EL (cell line): ENCODE data around the gene REG4.

Experiments used
- DNase-seq: peaks from one replicate; pipeline ENCODE4 v3.0.0-alpha.2; 2016

The REG4 gene

GRCh38 chr1:119778886-119779560 is 32.2 kb downstream of the REG4 start:
- no peak for DNase-seq

DNA sequence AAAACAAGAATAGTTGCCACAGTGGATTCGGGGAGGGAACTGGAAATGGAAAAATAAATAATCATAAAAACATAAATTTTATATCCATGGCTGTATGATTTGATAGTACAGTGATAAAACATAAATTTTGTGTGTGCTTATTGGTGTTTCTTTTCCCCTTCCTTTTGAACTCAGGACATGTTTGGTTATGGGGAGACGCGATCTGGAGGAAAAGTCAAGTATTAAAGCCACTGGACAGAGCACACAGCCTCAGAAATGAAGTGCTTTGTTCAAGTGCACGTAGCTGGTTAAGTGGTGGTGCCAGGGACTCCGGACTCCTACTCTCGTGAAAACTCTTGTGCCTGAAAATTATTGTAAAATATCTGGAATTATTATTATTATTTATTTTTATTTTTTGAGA is 32.9 kb downstream of the REG4 start:
- no peak for DNase-seq

GRCh38 chr1:119774746-119775490 is 36.3 kb downstream of the REG4 start:
- DNase-seq, result no peak

GRCh38 chr1:119773711-119774241 is 37.5 kb downstream of the REG4 start:
- DNase-seq, result no peak

- no peak for DNase-seq
Observed at GRCh38 chr1:119772298-119772697, 39.0 kb downstream of the REG4 start.

DNA sequence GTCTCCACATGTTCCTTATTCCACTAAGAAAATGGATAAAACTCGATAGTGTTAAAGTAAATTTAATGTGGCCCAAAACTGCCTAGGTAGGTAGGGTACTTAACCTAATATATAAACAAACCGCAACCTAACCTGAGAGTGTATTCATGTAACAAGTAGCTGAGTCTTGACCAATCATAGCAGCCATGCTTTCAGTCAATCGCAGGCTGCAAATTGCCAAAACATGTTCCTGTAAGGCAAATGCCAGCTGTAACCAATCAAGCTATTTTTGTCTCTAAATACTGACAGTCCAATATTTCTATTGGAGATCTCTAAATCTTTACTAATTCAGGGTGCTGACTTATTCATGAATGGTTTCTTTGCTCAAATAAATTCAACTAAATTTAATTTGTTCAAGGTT is 39.5 kb downstream of the REG4 start:
- no peak for DNase-seq

DNA sequence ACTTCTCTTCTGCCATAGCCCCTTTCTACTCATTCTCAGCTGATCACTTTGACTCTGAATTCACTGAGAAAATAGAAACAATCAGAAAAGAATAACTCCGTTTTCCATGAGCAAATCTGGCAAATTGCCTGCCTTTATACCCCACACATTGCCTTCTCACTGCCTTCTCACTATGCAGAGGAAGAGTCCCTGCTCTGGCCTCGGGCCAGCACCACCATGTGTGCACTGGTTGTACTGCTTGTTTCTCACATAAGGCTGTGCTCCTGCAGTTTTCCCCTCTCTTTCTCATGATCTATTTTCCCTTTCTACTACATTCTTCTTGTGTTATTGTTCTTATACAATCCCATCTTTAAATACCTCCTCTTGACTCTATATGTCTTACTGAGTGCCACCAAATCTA is 40.2 kb downstream of the REG4 start:
- DNase-seq, result peak; percentile 13

GRCh38 chr1:119768778-119769177 is 42.5 kb downstream of the REG4 start, which contains the start of gene HMGCS2:
TSS of gene HMGCS2 (minus strand) at chr1:119768905. CDS start at chr1:119768844, 61 bp downstream.
- DNase-seq, result no peak

- no peak for DNase-seq
Observed at GRCh38 chr1:119767486-119767885, 43.8 kb downstream of the REG4 start.

DNA sequence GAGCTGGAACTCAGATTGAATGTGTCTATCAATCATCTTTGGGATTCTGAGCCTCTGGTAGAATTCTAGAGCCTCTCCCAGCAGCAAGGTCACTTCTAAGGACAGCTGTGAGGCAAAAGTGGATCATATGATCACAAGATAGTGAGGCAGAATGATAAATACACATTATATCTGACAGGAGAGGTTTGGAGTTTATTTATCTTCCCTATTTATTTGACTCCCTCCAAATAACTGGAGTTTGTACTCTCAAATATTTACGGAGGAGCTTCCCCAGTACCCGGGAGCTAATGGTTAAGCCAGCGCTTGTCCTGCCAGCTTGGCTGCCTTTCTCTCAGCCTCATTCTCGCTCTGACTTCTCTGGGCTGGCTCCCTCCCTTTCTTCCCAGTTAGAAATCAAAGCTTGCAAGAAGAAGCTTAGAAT is 44.9 kb downstream of the REG4 start:
- DNase-seq, result no peak

GRCh38 chr1:119764220-119764619 is 47.0 kb downstream of the REG4 start:
- DNase-seq, result no peak

GRCh38 chr1:119762953-119763352 is 48.3 kb downstream of the REG4 start:
- no peak for DNase-seq

DNA sequence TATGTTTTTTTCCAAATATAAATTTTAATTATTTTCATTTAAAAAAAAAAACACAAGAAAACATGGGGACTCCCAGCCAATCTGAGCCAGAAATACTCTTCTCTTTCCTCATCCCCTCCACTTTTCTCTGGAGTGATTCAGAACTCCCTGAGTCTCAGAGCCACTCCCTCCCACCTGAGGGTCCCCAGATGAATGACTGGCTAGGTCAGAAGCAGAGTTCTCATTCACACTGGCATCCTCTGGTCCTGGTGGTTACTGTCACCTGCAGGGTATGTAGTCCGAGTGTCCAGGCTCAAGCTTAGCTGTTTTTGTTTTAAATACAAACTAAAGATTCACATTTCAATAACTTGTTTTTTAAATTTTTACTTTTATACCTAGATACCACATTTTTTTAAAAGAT is 48.9 kb downstream of the REG4 start:
- no peak for DNase-seq

DNA sequence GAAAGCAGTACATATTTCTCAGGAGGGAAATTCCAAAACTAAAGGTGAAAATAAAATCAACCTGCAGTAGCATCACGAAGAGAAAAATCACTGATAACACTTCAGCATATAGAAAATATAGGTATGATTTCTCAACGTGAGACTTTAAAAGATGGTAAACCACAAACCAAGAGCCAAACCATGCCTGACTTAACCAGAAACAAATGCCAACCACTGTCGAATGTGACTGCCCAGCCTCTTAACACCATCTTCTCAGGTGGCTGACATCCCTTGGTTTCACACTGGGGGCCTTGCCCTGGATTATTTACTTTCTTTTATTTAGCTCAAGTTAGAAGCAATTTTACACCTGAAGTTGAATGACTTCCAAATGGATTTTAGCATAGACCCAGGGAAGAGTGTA is 52.7 kb downstream of the REG4 start:
- DNase-seq, result no peak

- DNase-seq, result no peak
Observed at GRCh38 chr1:119752592-119752991, 58.7 kb downstream of the REG4 start.

DNA sequence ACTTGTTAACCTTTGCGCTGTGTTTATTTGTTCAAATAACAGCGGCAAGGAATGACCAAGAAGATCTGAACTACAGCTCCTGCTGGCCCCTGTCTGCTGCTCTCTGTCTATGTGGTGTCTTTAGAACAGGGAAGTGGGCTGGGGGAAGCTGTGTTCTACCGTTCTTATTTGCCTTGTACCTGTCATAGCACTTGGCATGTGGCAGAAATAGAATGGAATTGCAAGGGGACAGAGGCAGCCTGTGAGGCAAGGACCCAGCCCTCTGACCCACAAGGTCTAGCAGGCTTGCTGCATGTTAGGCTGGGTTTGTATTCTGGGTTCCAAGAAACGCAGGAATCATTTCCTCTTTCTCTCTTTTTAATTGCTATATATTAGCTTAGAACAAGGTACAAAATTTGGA is 63.2 kb downstream of the REG4 start:
- DNase-seq, result no peak

GRCh38 chr1:119747451-119747850 is 63.8 kb downstream of the REG4 start:
- no peak for DNase-seq

DNA sequence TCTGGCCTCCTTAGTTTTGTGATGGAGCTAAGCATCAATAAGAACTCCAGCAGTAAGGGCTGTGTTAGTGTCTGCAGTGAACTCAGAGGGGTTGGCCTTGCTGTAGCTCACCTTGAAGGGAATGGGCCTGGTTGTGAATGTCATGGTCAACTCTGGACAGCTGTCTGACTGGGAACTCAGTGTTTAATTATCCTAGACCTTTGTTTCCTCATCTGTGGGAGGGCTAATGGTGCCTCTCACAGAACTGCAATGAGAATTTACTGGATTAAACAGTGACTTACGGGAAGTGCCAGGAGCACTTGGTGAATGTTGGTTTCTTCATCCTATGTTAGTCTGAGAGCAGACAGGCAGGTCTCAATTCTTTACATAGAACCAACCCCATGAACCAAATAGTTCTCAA is 66.2 kb downstream of the REG4 start:
- DNase-seq, result no peak

GRCh38 chr1:119744598-119744942 is 66.7 kb downstream of the REG4 start:
- DNase-seq, result no peak
